Loucy (cell line): Measurements from ENCODE around the gene FGB.

Experiments
- EZH2phosphoT487 ChIP-seq: fragments of 200-600 bp; IDR thresholded peaks from 2 replicates; pipeline ENCODE4 v1.6.1; 2018; ENCODE audit warnings: antibody characterized with exemption, mild to moderate bottlenecking, moderate library complexity, borderline replicate concordance
- TF ChIP-seq, protein P1 (sequence below): fragments of 200-600 bp; sonication (generic); conservative IDR thresholded peaks from 2 replicates; pipeline ENCODE4 v1.5.1; 2014; ENCODE audit warnings: mild to moderate bottlenecking, antibody characterized with exemption, low read length

GRCh38 chr4:154566639-154567204 lies 3.9 kb downstream of the FGB start:
- TF ChIP-seq, protein P1, sequence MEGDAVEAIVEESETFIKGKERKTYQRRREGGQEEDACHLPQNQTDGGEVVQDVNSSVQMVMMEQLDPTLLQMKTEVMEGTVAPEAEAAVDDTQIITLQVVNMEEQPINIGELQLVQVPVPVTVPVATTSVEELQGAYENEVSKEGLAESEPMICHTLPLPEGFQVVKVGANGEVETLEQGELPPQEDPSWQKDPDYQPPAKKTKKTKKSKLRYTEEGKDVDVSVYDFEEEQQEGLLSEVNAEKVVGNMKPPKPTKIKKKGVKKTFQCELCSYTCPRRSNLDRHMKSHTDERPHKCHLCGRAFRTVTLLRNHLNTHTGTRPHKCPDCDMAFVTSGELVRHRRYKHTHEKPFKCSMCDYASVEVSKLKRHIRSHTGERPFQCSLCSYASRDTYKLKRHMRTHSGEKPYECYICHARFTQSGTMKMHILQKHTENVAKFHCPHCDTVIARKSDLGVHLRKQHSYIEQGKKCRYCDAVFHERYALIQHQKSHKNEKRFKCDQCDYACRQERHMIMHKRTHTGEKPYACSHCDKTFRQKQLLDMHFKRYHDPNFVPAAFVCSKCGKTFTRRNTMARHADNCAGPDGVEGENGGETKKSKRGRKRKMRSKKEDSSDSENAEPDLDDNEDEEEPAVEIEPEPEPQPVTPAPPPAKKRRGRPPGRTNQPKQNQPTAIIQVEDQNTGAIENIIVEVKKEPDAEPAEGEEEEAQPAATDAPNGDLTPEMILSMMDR = no peak
- TF ChIP-seq EZH2phosphoT487 = no peak
